Erythroblast (primary cell): ENCODE data around the gene ART4.

Source experiments
- GATA1 ChIP-seq: IDR thresholded peaks from 2 replicates; pipeline ENCODE4 v1.6.1; 2011; ENCODE audit warnings: low read depth, mild to moderate bottlenecking, control low read depth, low read length, moderate library complexity
- POLR2A ChIP-seq: IDR thresholded peaks from 2 replicates; pipeline ENCODE4 v1.6.1; 2011; ENCODE audit warnings: mild to moderate bottlenecking, low read length

GRCh38 chr12:14879222-14879933 lies 36.1 kb upstream of the ART4 start:
- TF ChIP-seq POLR2A (no peak), GATA1 (no peak)
